Cardiac fibroblast (primary cell): ENCODE measurements around the gene FAM107B.

Source experiments
- DNase-seq, 2 donors: peaks; one replicate each; pipeline versions ENCODE4 v3.0.0 to v3.0.0-alpha.2; 2010; ENCODE audit warnings: low read depth in 2 of 2
- H3K4me3 ChIP-seq, 2 donors: replicated peaks in 1 of 2; 1 replicate in 1 of 2; 2 replicates in 1 of 2; pipeline ENCODE4 v1.5.1; 2011; ENCODE audit warnings: low read depth in 2 of 2, low read length in 2 of 2, mild to moderate bottlenecking in 2 of 2, moderate library complexity in 1 of 2
- CTCF ChIP-seq: IDR thresholded peaks from one replicate; pipeline ENCODE4 v1.5.1; 2011; ENCODE audit warnings: low read depth, mild to moderate bottlenecking, low read length, inconsistent platforms

The FAM107B gene

GRCh38 chr10:14564268-14564744 lies 210.4 kb downstream of the FAM107B start:
- no peak for TF ChIP-seq CTCF
- DNase-seq = no peak

DNA sequence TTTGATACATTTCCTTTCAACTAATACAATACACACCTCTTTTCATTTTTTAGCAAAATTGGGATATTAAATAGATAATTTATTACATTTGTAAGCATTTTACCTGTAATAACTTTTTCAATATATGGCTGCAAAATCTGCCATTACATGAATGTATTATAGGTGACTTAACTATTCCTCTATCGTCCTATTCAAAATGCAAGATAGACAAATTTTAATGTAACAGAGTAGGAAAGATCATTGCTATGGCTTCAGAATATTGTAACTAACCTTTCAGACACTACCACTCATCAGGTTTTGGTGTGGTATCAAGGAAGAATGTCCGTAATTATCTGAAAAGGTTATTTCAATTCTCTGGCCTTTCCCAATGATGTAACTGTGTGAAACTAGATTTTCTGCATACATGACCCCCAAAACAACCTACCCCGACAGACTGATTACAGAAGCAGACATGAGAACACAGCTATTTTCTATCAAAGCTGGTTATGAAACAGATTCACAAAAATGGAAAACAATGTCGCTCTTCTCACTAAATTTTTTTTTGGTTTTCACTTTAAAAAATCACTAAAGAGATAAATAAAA lies 211.2 kb downstream of the FAM107B start:
- no peak for DNase-seq
- no peak overlapping the region for H3K4me3 ChIP-seq
- TF ChIP-seq CTCF = no peak

More at GRCh38 chr10:14564268-14564744, 210.4 kb downstream of the FAM107B start:
- H3K4me3 ChIP-seq = no peak overlapping the region

DNA sequence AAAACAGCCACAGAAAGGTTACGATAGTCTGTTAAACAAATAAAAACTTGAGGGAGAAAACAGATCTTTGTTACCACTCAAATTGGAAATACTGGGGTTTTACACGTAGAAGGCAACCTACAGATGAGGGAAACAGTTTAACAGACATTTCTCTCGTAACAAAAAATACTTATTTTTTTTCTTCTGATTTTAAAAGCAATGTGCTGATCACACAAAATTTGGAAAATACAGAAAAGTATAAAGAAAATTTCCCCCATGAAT lies 211.7 kb downstream of the FAM107B start:
- no peak for TF ChIP-seq CTCF
- DNase-seq = no peak
- H3K4me3 ChIP-seq = no peak overlapping the region

DNA sequence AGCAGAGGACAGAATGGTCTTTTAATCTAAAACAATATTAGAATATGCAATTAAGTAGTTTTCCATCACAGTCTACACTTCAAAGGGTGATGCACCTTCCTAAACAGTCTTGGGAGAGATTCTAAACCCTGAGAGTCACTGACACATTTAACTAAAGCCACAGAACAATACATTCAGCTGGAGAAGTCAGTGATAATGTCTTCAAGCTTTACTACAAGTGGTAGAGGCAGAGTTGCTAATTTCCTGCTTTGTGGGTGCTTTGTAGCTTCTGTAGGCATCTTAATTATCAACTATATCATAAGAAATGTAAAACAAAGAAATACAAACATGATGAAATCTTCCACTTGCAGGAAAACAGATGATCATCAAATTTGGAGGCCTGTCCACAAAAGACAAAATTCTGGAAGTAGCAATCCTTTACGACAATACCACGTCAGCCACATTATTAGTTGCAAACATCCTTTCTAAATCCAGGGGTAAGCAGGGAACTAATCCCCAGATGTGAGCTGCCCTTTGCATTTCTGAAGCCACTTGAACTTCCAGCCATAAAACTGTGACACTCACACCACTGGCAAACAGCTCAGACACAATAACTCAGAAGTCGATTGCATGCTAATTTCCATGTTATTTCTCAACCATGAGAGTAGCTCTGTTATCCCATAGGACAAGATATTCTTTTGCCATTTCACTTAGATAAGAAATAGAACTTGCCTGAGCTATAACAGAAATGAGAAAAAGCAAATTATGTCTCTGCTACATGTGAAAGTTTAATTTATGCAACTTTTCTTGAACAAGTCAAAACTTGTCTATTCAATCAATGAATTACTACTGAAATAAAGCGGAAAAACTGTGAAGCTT lies 212.2 kb downstream of the FAM107B start:
- TF ChIP-seq CTCF = no peak
- DNase-seq = no peak
- H3K4me3 ChIP-seq = no peak overlapping the region

DNA sequence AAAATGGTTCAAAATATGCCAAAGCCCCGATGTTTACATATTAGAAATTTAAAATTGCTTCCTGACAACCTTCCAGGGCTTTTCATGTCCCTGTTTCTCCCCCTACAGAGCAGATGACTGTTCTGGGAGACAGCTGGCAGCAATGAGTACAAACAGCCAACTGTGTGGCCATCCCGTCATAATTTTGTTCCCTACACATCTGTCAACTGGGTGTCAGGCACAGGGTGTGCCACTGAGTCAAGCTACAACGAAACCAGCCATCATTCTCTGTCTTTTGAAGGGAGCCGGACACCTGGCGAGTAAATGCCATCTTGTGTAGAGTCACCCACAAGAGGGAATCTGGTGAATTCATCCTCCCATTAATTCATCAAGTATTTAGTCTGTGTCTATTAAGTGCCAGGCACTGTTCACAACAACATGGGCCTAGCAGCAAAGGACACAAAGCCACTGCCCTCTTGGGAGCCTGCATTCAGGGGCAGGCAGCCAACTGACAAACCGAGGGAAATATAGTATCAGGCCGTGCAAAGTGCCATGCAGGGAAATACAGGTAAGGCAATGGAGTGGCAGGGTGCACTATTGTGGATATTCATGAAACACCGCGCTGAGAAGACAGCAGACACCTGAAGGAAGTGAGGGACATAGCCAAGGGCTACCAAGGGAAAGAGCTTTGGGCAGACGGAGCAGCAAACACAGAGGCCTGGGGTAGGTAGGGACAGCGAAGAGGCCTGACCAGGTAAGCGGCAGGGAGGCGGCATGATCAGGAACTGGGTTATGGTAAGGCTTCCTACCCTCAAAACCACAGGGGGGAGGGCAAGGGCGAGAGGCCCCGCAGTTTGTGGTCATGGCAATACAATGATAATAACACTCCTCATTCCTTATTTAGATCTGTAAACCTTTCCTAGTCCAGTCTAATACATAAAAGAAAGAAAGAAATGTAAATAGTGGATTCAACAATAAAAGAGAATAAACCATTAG lies 213.6 kb downstream of the FAM107B start:
- TF ChIP-seq CTCF = no peak
- DNase-seq = no peak
- no peak overlapping the region for H3K4me3 ChIP-seq

- H3K4me3 ChIP-seq = no peak overlapping the region
- peak in 1 of 2 donors; percentile 93 for DNase-seq
- peak; percentile 36 for TF ChIP-seq CTCF
Measured at GRCh38 chr10:14560274-14560673, 214.4 kb downstream of the FAM107B start.
